GM21381 (cell line): Measurements from ENCODE around the gene MBD3L5.
"Not testable (repeated sequence)": the region's sequence is repeated elsewhere in the genome, so short reads cannot be mapped to it uniquely, and the experiment has no call there.

Source experiments
- ATAC-seq: cut with Tn5 transposase; IDR thresholded peaks from one replicate; pipeline ENCODE4 v1.9.1; 2021; ENCODE audit warnings: mild to moderate bottlenecking, moderate library complexity; ENCODE audit not compliant: unreplicated experiment

MBD3L5 gene

DNA sequence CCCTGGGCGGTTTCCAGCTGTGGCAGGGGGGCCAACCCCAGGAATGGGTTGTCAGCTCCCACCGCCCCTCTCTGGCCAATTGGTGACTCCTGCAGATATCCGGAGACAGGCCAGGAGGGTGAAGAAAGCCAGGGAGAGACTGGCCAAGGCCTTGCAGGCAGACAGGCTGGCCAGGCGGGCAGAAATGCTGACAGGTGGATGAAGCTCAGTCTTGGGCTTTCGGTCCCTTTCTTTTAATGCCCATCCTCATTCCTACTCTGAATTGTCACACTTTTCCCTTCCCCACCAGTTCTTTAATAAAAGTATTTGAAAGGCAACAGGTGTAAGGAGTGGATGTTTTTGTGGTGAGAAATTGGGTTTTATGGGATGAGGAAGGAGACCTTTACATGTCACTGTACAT, 21.0 kb downstream of the MBD3L5 start:
- not testable (repeated sequence) for ATAC-seq

DNA sequence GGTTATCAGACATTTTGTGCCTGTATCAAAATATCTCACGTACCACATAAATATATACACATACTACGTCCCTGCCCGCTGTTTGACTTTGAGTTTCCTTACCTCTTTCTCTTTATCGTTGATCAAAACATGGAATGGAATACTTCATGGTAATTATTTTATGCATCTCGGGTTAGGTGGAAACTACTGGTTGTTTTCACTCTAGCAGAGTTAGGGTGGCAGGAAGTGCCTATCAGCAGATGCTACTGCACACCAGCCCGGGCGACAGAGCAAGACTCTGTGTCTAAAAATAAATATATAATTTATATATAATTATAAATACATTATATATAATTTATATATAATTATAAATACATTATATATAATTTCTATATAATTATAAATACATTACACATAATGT, 22.5 kb downstream of the MBD3L5 start:
- not testable (repeated sequence) for ATAC-seq

DNA sequence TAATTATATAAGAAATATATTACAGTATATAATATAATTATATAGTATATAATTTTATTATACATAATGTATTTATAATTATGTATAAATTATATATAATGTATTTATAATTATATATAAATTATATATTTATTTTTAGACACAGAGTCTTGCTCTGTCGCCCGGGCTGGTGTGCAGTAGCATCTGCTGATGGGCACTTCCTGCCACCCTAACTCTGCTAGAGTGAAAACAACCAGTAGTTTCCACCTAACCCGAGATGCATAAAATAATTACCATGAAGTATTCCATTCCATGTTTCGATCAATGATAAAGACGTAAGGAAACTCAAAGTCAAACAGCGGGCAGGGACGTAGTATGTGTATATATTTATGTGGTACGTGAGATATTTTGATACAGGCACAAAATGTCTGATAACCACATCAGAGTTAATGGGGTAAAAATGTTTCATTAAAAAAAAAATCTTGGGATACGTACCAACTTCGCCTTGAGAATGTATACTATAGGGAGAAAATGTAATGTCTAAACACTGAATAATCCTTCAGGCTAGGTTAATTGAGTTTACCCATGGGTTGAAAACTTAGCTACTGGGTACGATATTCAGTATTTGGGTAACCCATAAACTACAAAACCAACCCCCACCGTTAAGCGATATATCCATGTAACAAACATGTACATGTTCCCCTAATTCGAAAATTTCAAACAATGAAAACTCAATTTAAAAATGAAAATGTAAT, 24.4 kb downstream of the MBD3L5 start:
- not testable (repeated sequence) for ATAC-seq

DNA sequence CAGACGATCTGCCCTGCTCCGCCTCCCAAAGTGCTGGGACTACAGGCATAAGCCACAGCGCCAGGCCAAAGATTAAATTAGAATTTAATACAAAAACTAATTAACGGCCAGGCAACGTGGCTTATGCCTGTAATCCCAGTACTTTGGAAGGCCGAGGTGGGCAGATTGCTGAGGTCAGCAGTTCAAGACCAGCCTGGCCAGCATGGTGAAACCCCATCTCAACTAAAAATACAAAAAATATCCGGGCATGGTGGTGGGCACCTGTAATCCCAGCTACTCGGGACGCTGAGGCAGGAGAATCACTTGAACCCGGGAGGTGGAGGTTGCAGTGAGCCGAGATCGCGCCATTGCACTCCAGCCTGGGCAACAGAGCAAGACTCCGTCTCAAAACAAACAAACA, 25.3 kb downstream of the MBD3L5 start:
- ATAC-seq: not testable (repeated sequence)

DNA sequence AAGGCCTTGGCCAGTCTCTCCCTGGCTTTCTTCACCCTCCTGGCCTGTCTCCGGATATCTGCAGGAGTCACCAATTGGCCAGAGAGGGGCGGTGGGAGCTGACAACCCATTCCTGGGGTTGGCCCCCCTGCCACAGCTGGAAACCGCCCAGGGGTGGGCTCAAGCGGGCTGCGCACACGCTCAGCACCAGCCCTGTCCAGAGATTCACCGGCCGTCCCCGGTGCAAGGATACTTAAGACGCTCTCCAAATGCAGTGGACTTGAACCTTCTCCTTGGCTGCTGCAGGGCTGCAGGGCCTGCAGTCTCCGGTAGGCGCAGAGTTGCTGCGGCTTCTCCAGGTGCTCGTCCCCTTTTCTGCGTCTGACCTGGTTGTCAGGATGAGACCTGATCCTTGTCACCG, 26.0 kb downstream of the MBD3L5 start:
- ATAC-seq: not testable (repeated sequence)

DNA sequence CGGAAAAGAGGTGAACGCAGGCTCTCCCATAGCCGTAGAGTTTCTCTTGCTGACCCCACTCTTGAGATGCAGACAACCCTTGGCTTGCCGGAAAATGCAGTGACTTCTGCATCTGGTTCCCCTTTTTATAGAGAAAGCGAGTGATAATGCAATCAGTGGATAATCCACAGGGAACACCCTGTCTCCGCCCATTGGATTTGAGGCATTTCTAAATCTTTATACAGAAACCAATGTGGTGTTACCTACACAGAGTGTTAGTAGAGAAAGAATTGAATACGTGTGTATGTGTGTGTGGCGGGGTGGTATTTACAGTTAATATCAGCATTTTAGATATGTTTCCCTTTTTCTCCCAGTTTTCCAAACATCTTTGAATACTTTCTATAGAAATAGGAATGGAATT, 28.2 kb downstream of the MBD3L5 start, which contains the start of gene MBD3L3:
Gene MBD3L3, minus strand, starts transcription at position 101 of the 400 bp plus-strand sequence. Its CDS starts 71 bp downstream, at position 30.
- ATAC-seq: not testable (repeated sequence)

DNA sequence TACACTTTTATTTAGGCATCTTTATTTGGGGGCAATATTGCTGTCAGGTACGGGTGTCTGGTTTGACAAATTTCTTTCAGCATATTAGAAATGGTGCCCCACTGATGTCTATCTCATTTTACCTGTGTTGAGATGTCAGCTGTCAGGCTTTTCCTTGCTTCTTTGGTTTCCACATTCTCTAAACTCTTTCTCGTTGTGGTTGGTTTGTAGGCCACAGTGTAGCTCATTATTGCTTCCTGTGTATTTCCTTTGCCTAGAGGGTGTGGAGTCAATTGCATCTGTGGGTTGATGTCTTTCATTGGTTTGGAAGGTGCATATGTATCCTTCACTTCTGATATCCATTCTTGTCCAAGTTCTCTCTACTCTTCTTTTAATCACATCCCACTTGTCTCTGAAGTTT, 29.6 kb downstream of the MBD3L5 start:
- not testable (repeated sequence) for ATAC-seq

DNA sequence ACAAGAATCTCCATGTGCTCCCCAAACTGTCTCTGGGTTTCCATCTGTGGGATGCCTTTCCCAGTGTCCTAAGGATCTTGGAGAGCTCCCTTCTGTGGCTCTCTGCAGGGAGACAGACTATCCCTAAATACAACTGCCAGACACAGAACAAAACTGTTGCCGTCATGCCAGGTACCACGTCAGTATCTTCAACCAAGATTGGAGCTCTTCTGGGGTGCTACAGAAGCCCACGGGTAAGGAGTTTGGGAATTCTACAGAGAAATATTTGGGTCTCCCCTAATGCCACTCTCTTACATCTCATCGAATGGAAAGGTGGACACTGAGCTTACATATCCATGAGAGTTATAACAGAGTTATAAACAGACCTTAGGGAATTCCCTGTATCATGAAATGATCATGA, 33.0 kb downstream of the MBD3L5 start:
- ATAC-seq: no peak

DNA sequence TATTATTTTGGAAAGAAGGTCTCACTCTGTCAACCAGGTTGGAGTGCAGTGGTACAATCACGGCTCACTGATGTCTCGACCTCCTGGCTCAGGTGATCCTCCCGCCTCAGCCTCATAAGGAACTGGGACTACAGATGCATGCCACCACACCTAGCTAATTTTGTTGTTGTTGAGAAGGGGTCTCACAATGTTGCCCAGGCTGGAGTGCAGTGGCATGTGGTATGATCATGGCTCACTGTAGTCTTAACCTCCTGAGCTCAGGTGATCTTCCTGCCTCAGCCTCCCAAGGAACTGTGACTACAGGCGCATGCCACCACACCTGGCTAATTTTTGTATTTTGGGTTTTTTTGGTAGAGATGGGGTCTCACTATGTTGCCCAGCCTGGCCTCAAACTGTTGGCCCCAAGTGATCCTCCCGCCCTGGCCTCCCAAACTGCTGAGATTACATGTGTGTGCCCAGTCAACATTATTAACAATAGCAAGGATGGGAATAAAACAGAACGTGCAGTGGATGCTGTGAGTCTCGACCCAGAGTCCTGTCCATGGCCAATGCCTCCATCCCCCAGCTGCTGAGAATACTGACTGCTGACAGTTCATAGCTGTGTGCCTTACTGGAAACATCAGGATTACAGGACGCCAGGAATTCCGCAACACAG, 33.5 kb downstream of the MBD3L5 start:
- ATAC-seq: no peak

DNA sequence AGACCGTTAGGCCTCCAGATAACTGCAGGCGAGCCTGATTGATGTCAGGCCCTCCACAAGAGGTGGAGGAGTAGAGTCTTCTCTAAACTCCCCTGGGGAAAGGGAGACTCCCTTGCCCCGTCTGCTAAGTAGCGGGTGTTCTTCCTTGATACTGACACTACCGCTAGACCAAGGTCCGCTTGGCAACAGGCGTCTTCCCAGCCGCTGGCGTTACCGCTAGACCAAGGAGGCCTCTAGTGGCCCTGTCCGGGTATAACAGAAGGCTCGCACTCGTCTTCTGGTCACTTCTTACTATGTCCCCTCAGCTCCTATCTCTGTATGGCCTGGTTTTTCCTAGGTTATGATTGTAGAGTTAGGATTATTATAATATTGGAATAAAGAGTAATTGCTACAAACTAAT, 36.7 kb downstream of the MBD3L5 start:
- ATAC-seq: not testable (repeated sequence)

DNA sequence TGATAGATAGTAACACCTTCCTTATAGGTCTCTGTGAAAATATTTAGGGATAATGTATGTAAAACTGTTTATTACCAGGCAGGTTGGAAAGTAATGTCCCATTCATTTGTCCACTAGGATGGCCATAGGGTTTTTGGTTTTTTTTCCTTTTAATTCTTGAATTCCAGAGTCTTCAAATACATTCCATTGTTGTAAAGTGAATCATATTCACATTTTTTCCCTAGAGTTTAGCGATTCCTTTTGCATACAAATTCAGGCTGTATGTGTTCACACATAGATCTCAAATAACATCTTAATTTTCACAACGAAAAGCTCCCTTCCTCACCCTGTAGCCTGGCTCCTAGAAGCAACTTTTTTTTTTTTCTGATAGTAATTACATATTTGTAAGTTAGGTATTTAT, 37.3 kb downstream of the MBD3L5 start:
- no peak for ATAC-seq

DNA sequence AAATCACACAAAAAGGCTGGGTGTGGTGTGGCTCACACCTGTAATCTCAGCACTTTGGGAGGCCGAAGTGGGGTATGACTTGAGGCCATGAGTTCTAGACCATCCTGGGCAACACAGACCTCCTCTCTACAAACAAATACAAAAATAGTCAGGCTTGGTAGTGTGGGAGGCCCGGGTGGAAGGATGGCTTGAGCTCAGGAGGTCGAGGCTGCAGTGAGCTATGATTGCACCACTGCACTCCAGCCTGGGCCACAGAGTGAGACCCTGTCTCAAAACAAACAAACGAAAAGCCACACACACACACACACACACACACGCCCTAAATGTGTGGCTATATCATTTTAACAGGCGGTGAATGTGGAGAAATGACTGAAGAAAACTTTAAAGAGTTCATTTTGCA, 38.2 kb downstream of the MBD3L5 start:
- no peak for ATAC-seq

DNA sequence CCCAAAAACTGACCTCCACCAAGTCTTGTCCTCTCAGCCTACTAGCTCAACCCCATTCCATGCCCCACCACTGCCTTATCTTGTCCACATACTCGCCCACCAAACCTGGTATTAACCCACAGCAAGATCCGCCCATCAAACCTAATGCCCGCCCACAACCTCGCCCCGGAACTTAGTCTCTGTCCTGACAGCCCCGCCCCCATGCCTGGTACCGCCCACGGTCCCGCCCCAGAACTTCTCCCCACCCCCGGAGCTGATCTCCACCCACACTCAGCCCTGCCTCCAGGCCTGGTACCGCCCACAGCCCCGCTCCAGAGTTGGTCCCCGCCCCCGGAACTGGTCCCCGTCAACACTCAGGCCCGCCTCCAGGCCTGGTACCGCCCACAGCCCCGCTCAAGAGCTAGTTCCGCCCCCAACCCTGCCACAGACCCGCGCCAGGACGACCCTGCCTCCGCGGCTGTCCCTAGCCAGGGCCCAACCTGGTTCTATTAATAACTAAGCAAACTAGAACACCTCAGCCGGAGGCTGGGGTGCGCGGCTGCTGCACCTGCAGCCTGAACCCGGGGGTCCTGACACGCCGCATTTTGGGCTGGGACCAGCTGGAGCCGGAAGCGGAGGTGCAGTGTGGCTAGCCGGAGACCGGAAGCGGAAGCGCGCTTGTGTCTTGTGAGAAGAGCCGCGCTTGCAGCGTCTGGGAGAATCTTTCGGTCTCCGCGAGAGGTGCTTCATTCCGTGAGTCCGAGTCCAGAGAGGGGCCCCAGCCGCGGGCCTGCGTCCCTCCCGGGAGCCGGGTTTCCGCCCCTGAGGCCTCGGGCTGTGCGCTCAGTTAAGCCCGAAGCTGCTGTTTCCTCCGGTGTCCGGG, 38.9 kb downstream of the MBD3L5 start, which contains the start of gene ZNF557:
Gene ZNF557, plus strand, starts transcription at position 662 of the 862 bp plus-strand sequence. CDS start 5,372 bp downstream, outside the sequence.
- ATAC-seq: peak; percentile 90

DNA sequence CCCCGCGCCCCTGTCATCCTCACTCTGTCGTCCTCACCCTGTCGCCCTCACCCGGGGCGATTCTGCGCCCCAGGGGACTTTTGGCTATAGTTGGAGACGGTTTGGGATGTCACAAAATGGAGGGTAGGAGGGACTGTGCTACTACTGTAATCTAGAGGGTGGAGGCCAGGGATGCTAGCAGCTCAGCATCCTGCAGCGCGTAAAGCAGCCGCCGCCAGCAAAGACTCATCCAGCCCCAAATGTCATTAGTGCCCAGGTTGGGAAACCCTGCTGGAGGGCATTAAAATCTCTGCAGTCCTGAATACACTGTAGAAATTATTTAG, 39.5 kb downstream of the MBD3L5 start:
- ATAC-seq: no peak

DNA sequence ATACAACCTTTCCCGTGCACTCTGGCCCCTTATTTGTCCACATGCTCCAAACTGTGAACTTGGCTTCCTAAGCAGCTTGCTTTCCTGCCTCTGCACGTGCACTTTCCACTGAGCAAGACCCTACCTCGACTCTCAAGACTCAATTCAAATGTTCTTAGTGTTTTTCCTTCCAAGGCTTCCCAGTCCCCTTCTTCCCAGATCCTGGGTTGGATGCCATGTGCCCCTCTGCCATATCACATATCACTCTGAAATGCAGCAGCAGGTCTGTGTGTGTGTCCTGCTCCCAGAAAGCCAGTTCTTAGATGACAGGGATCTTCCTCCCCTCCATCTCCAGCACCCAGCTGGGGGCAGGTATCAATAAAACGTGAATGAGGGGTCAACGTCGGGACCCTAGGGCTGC, 42.2 kb downstream of the MBD3L5 start:
- ATAC-seq: no peak

DNA sequence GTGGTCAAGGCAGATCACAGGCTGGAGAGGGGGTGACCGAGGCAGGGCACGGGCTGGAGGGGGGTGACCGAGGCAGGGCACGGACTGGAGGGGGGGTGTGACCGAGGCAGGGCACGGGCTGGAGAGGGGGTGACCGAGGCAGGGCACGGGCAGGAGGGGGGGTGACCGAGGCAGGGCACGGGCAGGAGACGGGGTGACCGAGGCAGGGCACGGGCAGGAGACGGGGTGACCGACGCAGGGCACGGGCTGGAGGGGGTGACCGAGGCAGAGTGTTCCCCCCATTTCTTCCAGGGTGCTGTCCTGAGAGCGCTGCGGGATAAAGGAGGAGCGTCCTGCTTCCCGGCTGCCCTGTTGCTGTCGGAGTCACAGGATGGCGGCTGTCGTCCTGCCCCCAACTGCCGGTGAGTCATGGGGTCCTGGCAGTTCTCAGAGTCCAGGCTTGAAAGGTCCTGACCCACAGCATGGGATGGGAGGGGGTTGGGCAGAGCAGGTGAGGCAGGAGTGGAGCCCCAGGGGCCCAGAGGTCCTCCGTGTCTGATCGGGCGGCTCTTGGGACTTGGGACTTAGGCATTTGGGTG, 44.4 kb downstream of the MBD3L5 start:
- ATAC-seq: no peak

DNA sequence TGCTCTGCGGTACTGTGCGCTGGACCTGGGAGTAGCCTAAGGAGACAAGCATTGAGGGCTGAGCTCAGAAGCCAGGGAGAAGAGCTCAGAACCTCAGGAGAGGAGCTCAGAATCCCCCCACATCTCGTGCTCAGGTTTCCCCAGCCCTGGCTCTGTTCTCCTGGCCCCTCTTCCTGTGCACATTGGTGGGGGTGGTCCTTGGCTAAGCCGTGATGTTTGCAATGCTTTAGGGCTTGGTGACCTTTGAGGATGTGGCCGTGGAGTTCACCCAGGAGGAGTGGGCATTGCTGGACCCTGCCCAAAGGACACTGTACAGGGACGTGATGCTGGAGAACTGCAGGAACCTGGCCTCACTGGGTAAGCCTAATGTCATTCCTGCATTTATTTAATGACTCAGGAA, 45.8 kb downstream of the MBD3L5 start:
- ATAC-seq: no peak

DNA sequence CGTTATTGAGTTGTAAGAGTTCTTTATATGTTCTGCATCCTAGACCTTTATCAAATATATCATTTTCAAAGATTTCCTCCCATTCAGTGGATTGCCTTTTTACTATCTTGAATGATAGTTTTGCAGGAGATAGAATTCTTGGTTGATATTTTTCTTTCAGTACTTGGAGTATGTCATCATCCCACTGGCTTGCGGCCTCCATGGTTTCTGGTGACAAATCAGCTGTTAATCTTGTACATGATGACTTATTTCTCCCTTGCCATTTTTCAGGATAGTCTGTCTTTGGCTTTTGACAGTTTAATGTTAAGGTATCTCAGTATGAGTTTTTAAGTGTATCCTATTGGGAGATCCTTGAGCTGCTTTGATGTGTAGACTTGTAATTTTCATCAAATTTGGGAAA, 47.6 kb downstream of the MBD3L5 start:
- ATAC-seq: no peak
